Fibroblast of peridontal ligament (primary cell): Measurements from ENCODE around the gene KRTAP5-10.
A peak's percentile ranks its signal among the peaks of the same experiment; 100 is the strongest.
"Not testable (repeated sequence)": the region's sequence is repeated elsewhere in the genome, so short reads cannot be mapped to it uniquely, and the experiment has no call there.

Experiments
- DNase-seq: peaks from one replicate; pipeline ENCODE4 v3.0.0-alpha.2; 2010; ENCODE audit errors: extremely low read depth

KRTAP5-10 gene

DNA sequence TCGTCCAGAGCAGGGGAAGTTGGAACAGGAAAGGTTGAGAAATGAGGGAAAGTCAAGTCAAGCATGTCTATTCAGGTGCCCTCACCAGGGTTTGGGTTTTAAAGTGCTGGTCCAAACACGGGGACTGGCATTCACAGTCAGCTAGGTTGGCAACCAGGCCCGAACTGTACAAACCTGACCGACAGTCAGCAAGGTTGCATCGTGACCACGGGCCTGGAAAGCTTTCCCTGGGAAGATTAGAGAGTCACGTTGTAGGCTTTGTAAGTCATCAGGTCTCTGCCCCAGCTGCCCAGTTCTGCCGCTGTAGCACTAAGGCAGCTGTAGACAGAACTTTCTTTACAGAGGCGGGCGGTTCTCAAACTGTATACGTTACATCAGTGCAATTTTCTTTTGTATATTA, 7.4 kb downstream of the KRTAP5-10 start:
- DNase-seq: no peak

- no peak for DNase-seq
Measured at GRCh38 chr11:71574418-71574817, 9.1 kb downstream of the KRTAP5-10 start.

GRCh38 chr11:71575723-71576424, 10.5 kb downstream of the KRTAP5-10 start:
- DNase-seq: no peak

GRCh38 chr11:71576688-71577465, 11.5 kb downstream of the KRTAP5-10 start:
- DNase-seq: not testable (repeated sequence)

GRCh38 chr11:71577469-71578004, 12.2 kb downstream of the KRTAP5-10 start:
- DNase-seq: no peak

- DNase-seq: not testable (repeated sequence)
Measured at GRCh38 chr11:71579513-71579912, 14.2 kb downstream of the KRTAP5-10 start.

GRCh38 chr11:71580057-71581003, 15.0 kb downstream of the KRTAP5-10 start:
- DNase-seq: peak; percentile 73

GRCh38 chr11:71581826-71582225, 16.5 kb downstream of the KRTAP5-10 start:
- DNase-seq: no peak

GRCh38 chr11:71582309-71582895, 17.0 kb downstream of the KRTAP5-10 start, which contains the start of gene KRTAP5-11:
Gene KRTAP5-11 (minus strand): TSS chr11:71582875. CDS start chr11:71582837, 38 bp downstream.
- no peak for DNase-seq

GRCh38 chr11:71582969-71583368, 17.6 kb downstream of the KRTAP5-10 start:
- DNase-seq: not testable (repeated sequence)

GRCh38 chr11:71585673-71586072, 20.3 kb downstream of the KRTAP5-10 start:
- DNase-seq: not testable (repeated sequence)

DNA sequence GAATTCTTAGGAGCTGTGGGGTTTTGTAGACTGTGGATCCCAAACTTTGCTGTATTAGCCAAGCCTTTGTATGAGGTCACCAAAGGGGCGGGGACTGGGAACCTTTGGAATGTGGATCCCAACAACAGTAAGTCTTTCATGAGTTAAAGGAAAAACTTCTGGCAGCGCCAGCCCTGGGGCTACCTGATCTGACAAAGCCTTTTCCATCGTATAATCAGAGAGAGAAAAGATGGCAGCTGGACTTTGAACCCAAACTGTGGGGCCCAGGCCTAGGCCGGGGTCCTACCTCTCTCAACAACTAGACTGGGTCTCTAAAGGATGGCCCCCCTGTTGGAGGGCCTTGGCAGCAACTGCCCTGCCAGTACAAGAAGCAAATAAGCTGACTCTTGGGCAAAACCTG, 23.0 kb downstream of the KRTAP5-10 start:
- not testable (repeated sequence) for DNase-seq

DNA sequence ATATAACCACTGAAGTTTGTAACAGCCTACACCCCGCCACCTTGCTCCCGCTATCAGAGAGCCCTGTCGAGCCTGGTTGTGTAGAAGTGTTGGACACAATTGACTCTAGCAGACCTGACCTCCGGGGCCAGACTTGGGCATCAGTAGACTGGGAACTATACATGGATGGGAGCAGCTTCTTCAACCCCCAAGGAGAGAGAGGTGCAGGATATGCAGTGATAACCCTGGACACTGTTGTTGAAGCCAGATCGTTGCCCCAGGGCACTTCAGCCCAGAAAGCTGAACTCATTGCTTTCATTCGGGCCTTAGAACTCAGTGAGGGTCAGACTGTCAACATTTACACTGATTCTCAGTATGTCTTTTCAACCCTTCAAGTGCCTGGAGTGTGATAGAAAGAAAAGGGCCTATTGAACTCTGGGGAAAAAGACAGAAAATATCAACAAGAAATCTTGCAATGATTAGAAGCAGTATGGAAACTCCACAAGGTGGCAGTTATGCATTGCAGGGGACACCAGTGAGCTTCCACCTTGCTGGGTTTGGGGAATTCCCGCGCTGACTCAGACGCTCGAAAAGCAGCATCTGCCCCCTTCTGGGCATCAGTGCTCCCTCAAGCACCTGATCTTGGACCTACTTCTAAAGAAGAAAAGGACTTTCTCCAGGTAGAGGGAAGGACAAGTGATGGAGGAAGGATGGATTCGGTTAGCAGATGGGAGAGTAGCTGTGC, 23.6 kb downstream of the KRTAP5-10 start:
- not testable (repeated sequence) for DNase-seq

GRCh38 chr11:71589546-71589920, 24.2 kb downstream of the KRTAP5-10 start:
- DNase-seq: not testable (repeated sequence)

DNA sequence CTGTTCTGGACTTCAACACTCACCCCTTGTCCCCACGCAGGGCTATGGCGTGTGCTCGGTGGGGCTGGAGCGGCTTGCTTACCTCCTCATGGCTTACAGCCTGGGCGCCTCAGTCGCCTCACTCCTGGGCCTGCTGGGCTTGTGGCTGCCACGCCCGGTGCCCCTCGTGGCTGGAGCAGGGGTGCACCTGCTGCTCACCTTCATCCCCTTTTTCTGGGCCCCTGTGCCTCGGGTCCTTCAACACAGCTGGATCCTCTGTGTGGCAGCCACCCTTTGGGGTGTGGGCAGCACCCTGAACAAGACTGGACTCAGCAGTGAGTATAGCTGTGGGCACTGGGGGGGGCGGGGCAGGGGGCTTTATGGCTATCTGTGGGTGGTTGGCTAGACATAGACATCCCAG, 37.9 kb downstream of the KRTAP5-10 start:
- DNase-seq: not testable (repeated sequence)

DNA sequence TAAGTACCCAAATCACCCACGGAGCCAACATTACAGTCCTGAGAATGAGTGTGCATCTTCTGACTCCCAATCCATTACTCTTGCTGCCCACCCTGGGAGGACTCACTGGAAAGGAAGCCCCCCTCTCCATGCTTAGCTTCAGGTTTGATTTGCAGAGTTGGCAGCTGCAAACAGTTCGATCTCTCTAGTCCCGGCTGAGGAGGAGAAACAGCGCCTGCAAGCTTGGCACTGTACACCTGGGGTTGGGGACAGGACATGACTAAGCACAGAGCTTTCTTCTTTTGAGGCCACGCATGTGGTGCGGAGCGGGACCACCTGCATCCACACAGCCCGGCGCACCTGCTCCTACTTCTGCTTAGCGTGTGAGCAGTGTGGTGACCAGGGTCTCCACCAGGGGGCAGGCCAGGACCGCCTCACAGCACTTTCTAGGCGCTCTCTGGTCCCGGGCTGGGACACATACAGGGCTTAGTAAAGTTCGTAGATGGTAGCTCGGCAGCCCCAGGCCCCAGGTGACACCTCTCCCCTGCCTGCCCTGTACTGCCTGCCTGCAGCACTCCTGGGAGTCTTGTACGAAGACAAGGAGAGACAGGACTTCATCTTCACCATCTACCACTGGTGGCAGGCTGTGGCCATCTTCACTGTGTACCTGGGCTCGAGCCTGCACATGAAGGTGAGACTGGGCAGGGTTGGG, 39.6 kb downstream of the KRTAP5-10 start:
- DNase-seq: not testable (repeated sequence)

DNA sequence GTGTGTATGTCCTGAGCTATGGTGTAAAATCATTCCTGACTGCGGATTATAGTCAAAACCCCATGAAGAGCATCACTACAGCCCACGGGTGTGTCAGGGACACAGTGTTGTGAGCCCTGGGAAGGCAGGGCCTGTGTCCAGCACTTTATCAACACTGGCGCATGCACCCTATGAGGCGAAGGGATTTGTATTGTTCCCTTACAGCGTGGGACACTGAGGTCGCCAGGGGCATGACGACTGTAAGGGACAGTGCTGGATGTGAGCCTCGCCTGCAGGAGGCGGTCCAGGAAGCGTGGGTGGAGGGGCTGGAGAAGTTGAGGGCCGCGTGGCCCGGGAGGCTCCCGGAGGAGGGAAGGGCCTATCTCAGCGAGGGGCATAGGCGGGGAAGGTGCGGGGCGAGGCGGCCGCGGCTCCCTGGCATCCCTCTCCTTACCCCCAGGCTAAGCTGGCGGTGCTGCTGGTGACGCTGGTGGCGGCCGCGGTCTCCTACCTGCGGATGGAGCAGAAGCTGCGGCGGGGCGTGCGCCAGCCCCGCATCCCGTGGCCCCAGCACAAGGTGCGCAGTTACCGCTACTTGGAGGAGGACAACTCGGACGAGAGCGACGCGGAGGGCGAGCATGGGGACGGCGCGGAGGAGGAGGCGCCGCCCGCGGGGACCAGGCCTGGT, 41.6 kb downstream of the KRTAP5-10 start:
- DNase-seq: not testable (repeated sequence)

GRCh38 chr11:71607520-71608216, 42.3 kb downstream of the KRTAP5-10 start:
- not testable (repeated sequence) for DNase-seq

GRCh38 chr11:71608272-71608671, 42.9 kb downstream of the KRTAP5-10 start:
- not testable (repeated sequence) for DNase-seq
